Activated CD8-positive, alpha-beta memory T cell treated with anti-CD3 and anti-CD28 coated beads for 48 hours (primary cell): ENCODE measurements around the gene WLS.

Experiments used
- DNase-seq, 3 experiments: peaks; one replicate each; pipeline ENCODE4 v3.0.0-alpha.2; 2020; ENCODE audit warnings: low read depth in 2 of 3, low spot score in 2 of 3

WLS gene

DNA sequence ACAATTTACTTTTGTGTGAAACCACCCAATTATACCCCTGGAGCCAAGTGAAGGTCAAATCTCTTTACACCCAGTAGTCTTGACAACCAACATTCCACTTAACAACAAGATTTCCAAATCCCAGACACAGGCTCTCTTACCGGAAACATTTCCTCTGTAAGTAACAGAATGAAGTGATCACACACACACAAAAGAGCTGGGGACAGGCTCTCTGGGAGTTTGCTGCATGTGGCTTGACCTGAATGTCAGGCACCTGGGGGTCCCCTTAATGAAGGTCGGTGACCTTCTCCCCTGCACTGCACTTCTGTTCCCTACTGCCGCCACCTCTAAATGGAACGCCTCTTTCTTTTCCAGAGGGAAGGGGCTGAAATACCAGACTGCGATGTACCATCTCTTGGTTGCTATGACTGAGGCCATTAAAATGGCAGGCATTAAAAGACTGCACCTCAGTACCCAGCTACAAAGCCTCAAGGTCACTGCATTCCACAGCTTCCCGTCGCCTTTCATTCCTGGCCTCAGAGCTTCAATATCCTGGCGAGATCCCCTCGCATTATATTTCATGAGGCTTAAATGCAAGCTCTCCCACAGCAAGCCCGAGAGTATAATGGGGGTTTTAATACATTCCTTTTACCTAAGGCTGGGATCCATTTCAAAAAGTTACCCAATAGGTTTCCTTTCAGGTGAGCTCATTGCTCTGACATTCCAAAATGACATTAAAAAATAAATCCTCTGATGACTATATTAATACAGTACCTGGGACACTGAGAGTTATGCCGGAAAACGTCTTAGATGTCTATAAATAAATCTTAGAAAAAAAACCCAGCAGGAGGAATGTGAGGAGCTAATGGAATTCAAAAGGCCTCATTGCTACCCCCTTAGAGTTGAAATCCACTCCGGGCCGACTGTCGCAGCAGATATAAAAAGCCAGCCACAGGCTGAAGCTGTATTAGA is 91.0 kb downstream of the WLS start:
- no peak for DNase-seq

DNA sequence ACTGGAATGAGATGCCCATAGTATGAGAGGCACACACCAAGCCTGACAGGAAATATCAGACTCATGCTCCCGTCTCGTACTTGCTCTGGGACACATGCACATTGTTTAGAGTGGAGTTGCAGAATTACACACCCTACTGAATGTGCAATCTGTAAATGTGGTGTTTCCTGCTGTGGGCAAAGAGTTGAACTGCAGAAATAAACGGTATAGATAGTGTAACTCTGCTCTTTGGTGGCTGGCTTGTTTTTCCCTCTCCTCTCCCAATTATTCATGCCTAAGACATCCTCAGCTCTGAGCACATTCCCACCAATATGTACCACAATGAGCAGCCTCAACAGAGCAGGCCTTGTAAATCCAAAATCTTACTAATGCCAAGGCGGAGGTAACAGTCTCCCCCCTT is 91.8 kb downstream of the WLS start:
- no peak for DNase-seq

DNA sequence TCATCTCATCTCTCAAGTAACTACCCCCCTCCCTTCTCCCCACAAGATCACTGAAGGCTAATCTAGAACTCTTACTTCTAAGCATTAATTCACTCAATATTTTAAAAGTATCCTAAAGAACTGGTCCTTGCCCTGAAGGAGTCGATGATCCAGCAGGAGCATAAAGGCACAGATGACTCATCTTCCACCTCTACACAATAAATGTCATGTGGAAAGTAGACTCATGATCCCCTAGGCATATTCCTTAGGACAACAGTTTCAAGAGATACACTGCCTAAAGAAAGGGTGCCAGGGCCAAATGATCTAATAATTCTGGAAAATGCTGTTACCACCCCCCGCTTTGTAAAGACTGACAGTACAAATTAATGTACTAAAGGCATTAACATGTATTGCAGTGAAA is 96.1 kb downstream of the WLS start:
- no peak for DNase-seq

DNA sequence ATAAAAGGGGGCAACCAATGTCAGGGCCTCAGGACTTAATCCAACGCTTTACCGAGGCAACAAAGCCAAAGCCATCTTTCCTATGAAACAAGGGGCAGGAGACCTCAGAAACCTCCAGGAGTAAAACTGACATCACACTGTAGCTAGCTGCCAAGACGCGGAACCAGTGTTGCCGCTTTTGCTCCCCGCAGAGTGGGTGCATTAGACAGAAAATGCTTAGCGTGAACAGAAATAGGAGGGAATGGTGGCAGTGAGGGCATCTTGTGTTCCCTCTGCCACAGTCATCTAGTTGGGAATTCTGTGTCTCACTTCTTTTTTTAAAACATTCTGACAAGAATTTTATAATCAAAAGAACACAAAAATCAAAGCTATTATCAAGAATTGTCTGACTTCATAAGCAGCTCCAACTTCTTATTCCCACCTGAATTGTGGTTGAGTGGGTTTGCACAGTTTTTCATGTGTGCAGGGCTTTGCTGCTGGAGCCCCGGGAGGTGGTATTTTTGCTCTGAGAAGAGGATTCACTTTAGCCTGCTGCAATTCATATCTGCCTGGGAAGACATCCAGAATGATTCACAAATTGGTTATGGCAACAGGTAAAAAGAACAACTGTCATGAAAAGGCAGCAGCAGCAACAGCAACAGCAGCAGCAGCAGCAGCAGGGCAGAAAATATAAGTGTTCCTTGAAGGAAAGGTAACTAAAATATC is 99.7 kb downstream of the WLS start:
- no peak for DNase-seq

DNA sequence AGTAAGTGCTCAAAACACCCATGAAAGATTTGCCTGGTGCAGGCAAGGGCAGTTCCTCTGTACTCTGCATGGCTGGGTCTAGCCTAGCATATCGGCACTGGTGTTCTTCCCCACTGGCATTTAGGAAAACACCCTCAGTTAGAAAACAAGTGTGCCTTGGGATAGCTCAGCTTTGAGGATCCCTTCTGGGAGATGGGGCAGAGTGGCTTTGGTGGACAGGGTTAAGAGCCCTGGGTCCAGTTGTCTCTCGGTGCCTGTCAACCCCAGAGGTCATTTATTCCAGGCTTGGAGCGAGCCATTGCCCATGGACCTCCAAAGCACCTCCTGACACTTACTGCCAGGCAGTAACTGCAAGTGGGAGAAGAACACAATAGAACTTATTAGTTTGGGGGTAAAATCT is 101.1 kb downstream of the WLS start:
- DNase-seq: no peak

DNA sequence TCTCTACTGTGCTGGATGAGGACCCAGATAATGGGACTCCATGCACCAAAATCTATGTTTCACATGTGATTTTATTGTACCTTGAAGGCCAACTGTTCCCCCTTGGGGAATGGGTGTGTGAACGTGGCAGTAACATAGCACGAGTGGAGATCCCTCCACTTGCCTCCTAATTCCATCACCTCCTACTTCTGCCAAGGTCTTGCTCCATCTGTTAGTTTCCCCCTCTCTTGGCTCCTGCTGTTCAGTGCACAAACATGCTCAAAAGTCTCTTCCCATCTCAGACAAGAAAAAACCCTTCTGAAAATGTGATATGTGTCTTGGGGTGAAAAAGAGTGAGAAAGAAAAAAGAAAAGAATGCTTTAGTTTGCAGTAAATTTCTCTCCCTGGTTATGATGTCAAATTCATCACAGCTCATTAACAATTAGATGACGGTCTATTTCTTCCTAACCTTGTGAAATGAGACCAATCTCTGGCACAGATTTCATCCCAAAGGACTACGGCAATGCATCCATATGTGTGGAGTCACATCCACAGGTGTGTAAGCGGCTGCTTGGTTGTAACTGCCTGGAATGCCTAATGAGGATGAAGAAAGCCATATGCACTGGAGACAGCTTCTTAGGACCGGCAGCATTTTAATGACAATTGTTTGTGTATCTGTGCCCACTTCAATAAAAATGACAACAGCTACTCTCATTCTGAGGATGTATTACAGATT is 102.6 kb downstream of the WLS start:
- no peak for DNase-seq

DNA sequence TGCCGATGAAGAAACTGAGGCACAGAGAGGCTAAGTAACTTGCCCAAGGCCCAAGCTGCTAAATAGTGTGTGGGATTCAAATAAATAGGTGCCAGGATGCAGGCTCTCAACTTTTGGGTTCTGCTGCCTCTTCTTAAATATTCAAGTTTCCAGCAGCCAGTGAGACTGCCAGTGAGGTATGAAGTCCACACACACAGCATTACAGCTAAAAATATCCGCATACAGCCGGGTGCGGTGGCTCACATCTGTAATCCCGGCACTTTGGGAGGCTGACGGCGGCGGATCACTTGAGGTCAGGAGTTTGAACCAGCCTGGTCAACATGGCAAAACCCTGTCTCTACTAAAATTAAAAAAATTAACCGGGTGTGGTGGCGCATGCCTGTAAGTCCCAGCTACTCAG is 103.5 kb downstream of the WLS start:
- DNase-seq: no peak

DNA sequence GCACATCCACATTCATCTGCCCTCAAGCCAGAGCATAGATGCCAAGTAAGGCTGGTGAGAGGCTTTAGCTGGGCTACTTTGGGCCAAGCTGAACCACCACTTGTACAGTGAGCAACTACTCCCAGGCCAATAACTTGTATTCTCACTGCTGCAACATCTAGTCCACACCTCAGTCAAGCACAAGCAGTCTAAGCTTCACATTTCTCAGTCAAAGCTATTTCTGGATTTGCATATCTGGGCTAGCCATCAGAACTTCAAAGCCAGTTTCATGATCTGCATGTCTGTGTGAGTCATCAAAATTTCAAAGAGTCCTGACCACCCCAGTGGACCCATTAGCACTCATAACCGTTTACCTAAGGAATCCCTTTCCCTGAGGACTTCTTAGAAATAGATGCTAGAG is 104.2 kb downstream of the WLS start:
- DNase-seq: no peak

DNA sequence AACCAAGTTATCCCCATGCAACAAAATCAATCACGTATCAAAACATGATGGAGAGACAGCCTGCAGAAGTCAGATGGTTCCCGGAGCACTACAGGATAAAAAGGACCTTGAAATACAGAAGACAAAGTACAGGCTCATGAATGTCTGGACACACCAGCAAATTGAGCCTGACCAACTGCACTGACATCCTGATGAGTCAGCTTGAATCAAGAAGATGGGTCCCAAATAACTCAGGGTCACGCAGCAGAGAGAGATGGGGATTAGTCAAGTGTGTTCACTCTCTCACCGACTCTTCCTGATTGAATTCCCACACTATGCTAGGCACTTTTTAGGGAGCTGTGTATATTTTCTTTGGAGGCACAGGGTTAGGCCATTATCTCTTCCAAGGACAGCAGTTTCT is 110.8 kb downstream of the WLS start:
- DNase-seq: no peak

DNA sequence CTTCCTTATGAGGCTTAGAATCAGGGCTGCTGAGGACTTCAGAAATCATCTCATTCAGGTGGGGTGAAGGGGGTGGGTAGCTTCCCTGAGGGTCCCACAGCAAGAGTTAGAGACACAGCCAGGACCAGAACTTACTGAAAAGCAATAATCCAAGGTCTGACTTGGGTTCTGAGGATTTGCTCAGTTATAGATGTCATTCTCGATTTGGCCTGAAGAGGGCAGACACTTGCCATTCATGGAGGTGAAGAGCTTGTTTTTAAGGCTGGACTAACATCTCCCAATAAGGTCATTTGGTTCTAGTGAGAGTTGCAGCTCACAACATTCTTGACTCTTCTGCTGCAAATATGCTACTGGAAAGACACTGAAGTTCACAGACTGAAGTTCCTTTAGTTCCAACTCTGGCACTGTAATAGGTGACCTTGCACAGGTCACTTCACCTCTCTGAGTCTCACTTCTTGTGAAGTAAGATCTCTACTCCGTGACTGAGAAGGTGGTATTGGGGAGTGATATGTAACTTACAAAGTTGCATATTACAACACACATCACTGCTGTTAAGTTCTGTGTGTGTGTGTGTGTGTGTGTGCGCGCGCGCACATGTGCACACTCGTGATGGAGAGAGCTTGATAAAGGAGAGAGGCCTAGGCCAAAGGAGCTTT is 112.1 kb downstream of the WLS start:
- peak in 1 of 3 experiments; percentile 4 for DNase-seq

DNA sequence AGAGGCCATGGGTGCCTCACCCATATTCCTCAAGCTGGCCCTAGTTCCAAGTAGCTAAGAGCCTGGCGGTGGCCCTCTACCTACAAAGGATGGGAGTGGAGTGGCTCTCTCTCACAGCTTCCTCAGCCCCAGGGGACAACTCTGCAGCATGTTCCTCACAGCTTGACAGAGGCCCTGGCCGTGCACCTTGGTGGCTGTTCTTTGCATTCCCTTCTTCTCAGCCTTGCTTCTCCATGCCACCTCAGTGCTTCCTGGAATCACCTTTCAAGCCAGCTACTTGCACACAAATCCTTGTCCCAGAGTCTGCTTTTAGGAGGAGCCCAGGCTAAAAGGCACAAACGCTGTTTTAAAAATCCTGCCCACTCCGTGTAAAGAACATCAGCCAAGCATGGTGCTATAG is 112.9 kb downstream of the WLS start:
- DNase-seq: no peak

DNA sequence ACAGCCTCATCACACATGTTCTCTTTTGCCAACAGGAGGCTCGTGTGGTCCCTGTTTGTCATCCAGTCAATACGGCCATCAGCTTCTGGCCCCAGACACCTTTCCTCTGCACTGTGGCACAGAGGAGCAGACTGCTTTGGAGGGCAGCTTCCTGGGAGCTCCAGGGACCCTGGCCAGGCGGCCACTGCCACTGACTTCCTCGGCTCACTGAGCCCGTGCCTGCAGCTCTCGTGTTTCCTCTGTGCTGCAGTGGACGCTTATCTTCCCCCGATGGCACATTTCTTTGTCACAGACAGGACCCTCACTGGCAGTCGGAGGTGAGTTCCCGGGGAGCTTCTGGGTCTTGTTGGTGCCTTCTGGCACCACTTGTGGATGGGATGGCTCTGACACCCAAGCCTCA is 114.9 kb downstream of the WLS start:
- no peak for DNase-seq

DNA sequence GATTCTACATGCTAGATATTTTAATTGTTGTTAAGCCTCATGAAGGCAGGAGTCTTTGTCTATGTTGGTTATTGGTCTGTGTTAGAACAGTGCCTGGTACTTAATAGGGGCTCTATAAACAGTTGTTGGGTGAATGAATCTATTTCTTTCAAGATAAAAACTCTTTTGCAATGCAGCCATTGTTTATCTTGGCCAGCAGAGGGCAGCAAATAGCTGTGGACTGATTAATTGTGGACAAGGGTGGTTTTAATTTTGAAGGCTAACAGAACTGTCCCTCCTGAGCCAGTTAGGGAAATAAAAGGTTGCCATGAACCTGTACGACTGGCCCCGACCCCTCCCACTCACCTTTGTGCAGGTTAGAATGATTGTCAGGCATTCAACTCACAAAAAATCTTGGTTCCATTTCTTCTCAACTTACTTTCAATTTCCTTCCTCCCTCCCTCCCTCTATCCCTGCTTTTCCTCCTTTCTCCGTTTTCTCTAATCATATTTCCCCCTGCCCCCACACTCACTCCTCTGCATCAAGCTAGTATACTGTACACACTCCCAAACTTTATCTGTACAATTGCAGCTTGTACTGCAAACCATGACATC is 115.6 kb downstream of the WLS start:
- peak in 1 of 3 experiments; percentile 18 for DNase-seq

DNA sequence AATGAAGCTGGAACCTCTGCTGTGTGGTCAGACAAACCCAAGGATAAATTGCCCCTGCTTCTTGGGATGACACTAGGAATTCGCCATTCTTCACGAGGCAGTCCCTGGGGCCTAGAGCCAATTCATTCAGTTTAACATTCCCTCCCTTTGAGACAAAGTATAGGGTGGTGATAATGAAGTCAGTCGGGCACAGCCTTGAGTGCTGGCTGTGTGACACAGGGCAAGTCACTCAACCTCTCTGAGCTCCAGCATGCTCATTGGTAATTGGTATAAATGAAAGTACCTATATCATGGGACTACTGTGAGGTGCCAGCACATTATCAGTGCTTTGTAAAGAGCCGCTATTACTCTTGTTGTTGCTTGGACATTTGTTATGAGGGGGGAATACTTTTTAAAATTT is 117.0 kb downstream of the WLS start:
- DNase-seq: no peak

DNA sequence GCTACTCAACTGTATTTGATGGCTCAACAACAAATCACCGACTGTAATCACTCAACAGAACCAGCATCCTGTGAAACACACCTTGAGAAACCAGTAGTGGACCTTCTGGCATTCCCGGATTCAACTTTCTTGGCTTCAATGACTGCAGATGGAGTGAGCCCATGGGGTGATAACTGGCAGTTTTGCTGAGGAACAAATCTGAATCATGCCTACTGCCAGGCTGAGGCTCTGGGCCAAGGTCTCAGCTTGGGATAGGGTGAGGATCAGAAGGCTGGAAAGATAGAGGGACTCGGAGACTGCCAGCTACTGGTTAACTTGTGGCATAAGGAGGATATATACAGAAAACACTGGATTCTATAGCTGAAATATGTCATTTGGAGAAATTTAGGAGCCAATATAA is 118.4 kb downstream of the WLS start:
- no peak for DNase-seq

DNA sequence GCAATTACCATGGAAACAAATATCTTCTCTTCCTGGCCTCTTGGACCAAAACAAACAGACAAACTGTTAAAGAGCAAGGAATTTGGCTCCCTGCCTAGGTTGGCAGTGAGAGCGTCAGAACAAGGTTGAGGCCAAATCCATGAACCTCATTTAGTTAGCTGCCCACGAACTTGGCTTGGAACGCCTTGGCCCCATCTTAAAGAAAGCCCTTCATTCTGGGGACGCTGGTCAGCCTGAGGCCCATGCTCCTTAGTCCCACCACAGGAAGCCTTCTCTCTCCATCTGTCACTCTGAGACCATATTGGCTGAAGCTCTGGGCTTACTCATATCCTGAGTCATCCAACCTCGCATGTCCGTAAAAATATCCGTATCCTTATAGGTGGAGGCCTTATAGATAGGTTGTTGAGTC is 119.5 kb downstream of the WLS start:
- no peak for DNase-seq

DNA sequence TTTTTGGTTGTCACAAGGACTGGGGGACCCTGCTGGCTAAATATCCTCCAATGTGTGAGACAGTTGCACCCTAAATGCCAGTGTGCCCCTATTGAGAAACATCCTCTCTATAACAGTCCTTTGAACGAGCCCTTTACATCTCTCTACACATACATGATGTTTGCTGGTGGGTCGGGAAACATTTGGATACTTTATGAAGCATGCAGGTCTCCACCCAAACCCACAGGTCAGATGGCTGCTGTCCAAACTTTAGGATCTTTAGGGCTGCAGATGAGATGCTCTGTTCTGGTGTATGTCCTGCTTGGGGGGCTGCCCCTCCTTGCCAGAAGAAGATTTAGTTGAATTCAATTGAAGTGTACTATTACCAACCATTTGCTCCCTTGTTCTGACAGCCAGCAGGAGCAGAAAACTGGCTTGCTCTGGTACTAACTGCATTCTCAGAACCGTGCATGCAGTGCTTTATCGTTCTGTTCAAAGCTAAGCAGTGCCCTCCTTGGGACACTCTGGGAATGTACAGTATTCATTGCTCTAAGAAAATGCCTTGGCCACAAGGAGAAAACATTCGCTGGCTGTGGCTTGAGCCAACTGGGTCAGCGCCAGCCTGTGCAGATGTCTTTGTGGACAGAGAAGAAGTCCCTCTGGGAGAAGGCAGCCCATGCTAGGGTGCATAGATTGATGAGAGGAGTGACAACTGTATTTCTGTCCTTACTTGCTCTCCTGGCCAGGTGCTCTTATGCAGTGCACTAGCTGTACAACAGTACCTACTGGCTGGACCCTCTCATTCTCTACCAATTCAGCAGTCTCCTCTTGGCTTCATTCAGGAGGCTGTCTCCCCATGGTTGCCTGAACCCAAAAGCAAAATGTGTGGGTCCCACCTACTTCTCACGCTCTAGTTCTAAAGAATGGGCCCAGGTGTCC is 120.5 kb downstream of the WLS start:
- DNase-seq: no peak

DNA sequence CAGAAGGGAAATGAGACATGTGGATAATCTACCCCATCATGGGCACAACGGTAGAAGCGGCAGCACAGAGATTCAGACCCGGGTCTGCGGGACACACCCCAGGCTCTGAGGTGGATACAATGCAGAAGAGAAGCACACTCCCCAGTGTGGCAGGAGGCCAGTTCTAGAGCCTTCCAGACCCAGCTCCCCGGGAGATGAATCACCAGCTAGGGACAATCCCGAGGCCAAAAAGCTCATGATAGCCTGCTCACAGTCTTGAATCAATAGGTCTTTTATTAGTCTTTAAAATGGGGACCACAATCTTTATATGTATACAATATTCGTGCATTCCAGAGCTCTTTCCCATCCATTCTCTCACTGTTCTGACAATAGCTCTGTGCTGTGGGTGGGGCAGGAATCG is 124.6 kb downstream of the WLS start:
- DNase-seq: no peak

DNA sequence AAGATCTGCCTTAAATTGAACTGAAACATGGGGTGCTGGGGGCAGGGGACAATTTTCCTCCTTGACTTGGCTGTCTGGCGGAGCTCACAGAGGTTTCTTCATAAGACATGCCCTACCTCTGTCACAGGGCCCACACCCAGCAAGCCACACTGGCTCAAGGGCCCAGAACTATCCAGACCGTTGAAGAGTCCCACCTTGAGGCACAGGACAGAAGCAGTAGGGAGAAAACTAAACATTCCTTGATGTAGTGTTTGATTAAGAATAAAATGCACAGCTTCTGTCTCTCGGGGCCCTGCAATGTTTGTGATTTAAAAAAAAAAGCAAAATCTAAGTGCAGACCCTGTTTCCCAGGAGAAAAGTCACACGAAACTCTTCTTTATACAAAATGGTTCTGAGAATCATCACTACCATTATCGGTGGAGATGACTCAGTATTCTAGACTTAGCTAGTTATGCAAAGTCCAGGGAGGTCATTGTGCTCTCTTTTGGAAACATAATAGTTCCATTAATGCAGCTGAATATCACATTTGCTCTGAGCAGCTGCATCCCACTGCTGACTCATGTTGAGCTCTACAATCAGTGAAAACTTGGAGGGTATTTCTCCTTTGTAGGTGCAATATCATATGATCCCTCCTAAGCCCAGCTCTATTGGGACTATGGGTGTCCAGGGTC is 128.3 kb downstream of the WLS start:
- no peak for DNase-seq
